HG03432 (cell line): ENCODE results near the gene NPHP4.

Experiments
- ATAC-seq: cut with Tn5 transposase; IDR thresholded peaks from one replicate; pipeline ENCODE4 v1.9.1; 2021; ENCODE audit warnings: mild to moderate bottlenecking, moderate library complexity; ENCODE audit not compliant: unreplicated experiment

NPHP4 gene

GRCh38 chr1:5820026-5820421 is 172.2 kb downstream of the NPHP4 start:
- ATAC-seq: no peak

GRCh38 chr1:5819391-5820025 is 172.7 kb downstream of the NPHP4 start:
- ATAC-seq: no peak

DNA sequence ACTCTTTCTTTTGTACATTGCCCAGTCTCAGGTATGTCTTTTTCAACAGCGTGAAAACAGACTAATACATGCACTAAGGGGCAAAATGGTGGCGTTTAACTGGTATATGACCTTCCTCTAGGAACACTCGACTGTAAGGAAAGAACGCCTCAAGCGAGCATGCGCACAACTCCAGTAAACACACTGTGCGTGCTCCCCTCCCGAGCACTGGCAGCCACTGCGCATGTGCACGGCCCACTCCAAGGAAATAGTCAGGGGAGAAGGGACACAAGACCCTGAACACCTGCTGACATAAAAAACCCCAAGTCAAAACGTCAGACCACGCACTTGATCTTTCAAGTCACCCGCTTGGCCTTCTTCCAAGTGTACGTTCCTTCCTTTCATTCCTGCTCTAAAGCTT is 173.5 kb downstream of the NPHP4 start:
- no peak for ATAC-seq

- no peak for ATAC-seq
Observed at GRCh38 chr1:5815716-5816115, 176.5 kb downstream of the NPHP4 start.

DNA sequence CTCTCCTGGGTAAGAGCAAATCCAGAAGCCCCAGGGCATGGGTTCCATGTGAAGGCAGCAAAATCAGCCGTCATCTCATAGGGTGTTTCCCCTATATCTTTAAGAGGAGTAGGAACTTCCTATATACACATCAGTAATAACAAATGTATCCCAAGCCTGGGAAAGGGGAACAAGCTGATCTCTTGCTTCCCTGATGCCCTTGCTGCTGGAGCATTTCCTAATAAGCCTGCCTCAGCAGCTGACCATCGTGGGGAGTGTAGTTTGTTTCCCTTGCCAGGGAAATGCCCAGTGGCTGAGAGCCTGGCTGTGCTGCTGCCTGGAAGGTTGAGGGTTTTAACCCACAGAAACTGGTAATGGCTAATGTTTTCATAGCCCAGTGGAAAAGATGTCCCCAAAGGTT is 177.0 kb downstream of the NPHP4 start:
- ATAC-seq: no peak

- ATAC-seq: no peak
Observed at GRCh38 chr1:5814046-5814619, 178.1 kb downstream of the NPHP4 start.

DNA sequence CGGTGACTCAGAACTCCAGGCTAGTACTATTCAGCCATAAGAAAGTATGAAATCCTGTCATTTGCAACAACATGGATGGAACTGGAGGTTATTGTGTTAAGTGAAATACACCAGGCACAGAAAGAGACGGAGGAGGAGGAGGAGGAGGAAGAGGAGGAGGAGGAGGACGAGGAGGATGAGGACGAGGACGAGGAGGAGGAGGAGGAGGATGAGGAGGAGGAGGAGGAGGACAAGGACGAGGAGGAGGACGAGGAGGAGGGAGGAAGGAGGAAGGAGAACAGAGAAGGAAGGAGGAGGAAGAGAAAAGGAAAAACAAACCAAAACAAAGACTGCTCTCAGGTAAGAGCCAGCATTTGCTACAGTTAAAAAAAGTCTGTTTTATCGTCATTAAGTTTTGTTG is 178.7 kb downstream of the NPHP4 start:
- no peak for ATAC-seq
